Esophagus muscularis mucosa (tissue), 3 donors: Measurements from ENCODE around the gene TTC7B.
"Not testable (repeated sequence)": the region's sequence is repeated elsewhere in the genome, so short reads cannot be mapped to it uniquely, and the experiment has no call there.

Source experiments
- POLR2A ChIP-seq: fragments of 450-650 bp; IDR thresholded peaks from one replicate; pipeline ENCODE4 v1.6.1; 2017; ENCODE audit warnings: antibody characterized with exemption, moderate library complexity, mild to moderate bottlenecking, low read depth
- TF ChIP-seq, protein P1 (sequence below), 3 experiments: fragments of 200-600 bp in 2 of 3; fragments of 450-650 bp in 1 of 3; sonication (generic) in 2 of 3; IDR thresholded peaks; one replicate each; pipeline ENCODE4 v1.5.1; 2017 to 2019; ENCODE audit warnings: antibody characterized with exemption in 3 of 3, mild to moderate bottlenecking in 2 of 3, moderate library complexity in 1 of 3

- TF ChIP-seq, protein P1, sequence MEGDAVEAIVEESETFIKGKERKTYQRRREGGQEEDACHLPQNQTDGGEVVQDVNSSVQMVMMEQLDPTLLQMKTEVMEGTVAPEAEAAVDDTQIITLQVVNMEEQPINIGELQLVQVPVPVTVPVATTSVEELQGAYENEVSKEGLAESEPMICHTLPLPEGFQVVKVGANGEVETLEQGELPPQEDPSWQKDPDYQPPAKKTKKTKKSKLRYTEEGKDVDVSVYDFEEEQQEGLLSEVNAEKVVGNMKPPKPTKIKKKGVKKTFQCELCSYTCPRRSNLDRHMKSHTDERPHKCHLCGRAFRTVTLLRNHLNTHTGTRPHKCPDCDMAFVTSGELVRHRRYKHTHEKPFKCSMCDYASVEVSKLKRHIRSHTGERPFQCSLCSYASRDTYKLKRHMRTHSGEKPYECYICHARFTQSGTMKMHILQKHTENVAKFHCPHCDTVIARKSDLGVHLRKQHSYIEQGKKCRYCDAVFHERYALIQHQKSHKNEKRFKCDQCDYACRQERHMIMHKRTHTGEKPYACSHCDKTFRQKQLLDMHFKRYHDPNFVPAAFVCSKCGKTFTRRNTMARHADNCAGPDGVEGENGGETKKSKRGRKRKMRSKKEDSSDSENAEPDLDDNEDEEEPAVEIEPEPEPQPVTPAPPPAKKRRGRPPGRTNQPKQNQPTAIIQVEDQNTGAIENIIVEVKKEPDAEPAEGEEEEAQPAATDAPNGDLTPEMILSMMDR (IDR thresholded peaks at IDR 0.05) = not testable (repeated sequence)
- TF ChIP-seq POLR2A = not testable (repeated sequence)
Observed at GRCh38 chr14:90526536-90526935, 289.7 kb downstream of the TTC7B start.
